ENCODE measurements around the gene ITGA6. TPM values are rescaled to one million over a fixed set of nuclear protein-coding genes. Genes with fewer than 3 reads are reported as not detected.

Gene ITGA6
- total RNA-seq, 1 donor from 2014 or later = 35.3 TPM

- no peaks in the 10 kb centered on the region for H3K4me1 ChIP-seq (ENCODE audit: insufficient read depth, low read length)
- no peak overlapping the region for H3K9ac ChIP-seq (ENCODE audit: low read length)
- H3K27ac ChIP-seq (ENCODE audit: low read depth, low read length) = no peak overlapping the region
- H4K20me1 ChIP-seq (ENCODE audit: insufficient read depth, low read length) = no peaks in the 10 kb centered on the region
- H3K4me2 ChIP-seq (ENCODE audit: low read length) = no peak overlapping the region
- no peaks in the 10 kb centered on the region for H3K9me3 ChIP-seq (ENCODE audit: insufficient read depth, low read depth, low read length)
- H3K79me2 ChIP-seq (ENCODE audit: insufficient read depth, low read length) = no peaks in the 10 kb centered on the region
- DNase-seq (ENCODE audit: low read depth) (no peak), FAIRE-seq (no peak)
- H3K27me3 ChIP-seq (ENCODE audit: insufficient read depth, low read length) = no peaks in the 10 kb centered on the region
- TF ChIP-seq EZH2 (IDR thresholded peaks at IDR 0.05; ENCODE audit: insufficient read depth, low read length) (no peak), CTCF (IDR thresholded peaks at IDR 0.05; ENCODE audit: insufficient read depth, low read depth, low read length) (no peak)
- H3K4me3 ChIP-seq (ENCODE audit: insufficient read depth, low read depth, low read length) = no peak overlapping the region
- H3K27me3 Mint-ChIP-seq (ENCODE audit: low read depth, unreplicated experiment) = no peaks in the 10 kb centered on the region
- no peak overlapping the region for H3K27ac Mint-ChIP-seq (ENCODE audit: unreplicated experiment)
- no peaks in the 10 kb centered on the region for H3K36me3 Mint-ChIP-seq (ENCODE audit: low read depth, unreplicated experiment)
- no peak overlapping the region for H3K4me3 Mint-ChIP-seq (ENCODE audit: unreplicated experiment)
- H3K4me1 Mint-ChIP-seq (ENCODE audit: low read depth, unreplicated experiment) = peaks cover 11% of the 10 kb centered on the region
- no peak overlapping the region for H2AFZ ChIP-seq (ENCODE audit: low read depth, low read length)
- no peaks in the 10 kb centered on the region for H3K9me3 Mint-ChIP-seq (ENCODE audit: unreplicated experiment)
- no peaks in the 10 kb centered on the region for H3K36me3 ChIP-seq (ENCODE audit: insufficient read depth, low read length)
These were observed 43.9 kb downstream of the ITGA6 start for GRCh38 chr2:172470958-172471922.

GRCh38 chr2:172472446-172473033 lies 45.2 kb downstream of the ITGA6 start:
- H3K9me3 ChIP-seq (ENCODE audit: insufficient read depth, low read depth, low read length) = no peaks in the 10 kb centered on the region
- H3K36me3 ChIP-seq (ENCODE audit: insufficient read depth, low read length) = no peaks in the 10 kb centered on the region
- H3K79me2 ChIP-seq (ENCODE audit: insufficient read depth, low read length) = no peaks in the 10 kb centered on the region
- no peaks in the 10 kb centered on the region for H3K27me3 ChIP-seq (ENCODE audit: insufficient read depth, low read length)
- H3K9ac ChIP-seq (ENCODE audit: low read length) = no peak overlapping the region
- H3K4me3 ChIP-seq (ENCODE audit: insufficient read depth, low read depth, low read length) = no peak overlapping the region
- Mint-ChIP-seq H3K27ac (ENCODE audit: unreplicated experiment) (no peak overlapping the region), H3K4me3 (ENCODE audit: unreplicated experiment) (no peak overlapping the region), H3K36me3 (ENCODE audit: low read depth, unreplicated experiment) (no peaks in the 10 kb centered on the region), H3K9me3 (ENCODE audit: unreplicated experiment) (no peaks in the 10 kb centered on the region), H3K4me1 (ENCODE audit: low read depth, unreplicated experiment) (peaks cover 11% of the 10 kb centered on the region), H3K27me3 (ENCODE audit: low read depth, unreplicated experiment) (no peaks in the 10 kb centered on the region)
- no peaks in the 10 kb centered on the region for H4K20me1 ChIP-seq (ENCODE audit: insufficient read depth, low read length)
- FAIRE-seq (no peak), DNase-seq (ENCODE audit: low read depth) (no peak)
- H3K4me2 ChIP-seq (ENCODE audit: low read length) = no peak overlapping the region
- H2AFZ ChIP-seq (ENCODE audit: low read depth, low read length) = no peak overlapping the region
- H3K4me1 ChIP-seq (ENCODE audit: insufficient read depth, low read length) = no peaks in the 10 kb centered on the region
- TF ChIP-seq EZH2 (IDR thresholded peaks at IDR 0.05; ENCODE audit: insufficient read depth, low read length) (no peak), CTCF (IDR thresholded peaks at IDR 0.05; ENCODE audit: insufficient read depth, low read depth, low read length) (no peak)
- no peak overlapping the region for H3K27ac ChIP-seq (ENCODE audit: low read depth, low read length)

All from astrocyte (in vitro differentiated cells and primary cell).